ENCODE results near the gene POFUT2. TPM values are rescaled to one million over a fixed set of nuclear protein-coding genes. Genes with fewer than 3 reads are reported as not detected.

Gene POFUT2
- total and polyA plus RNA-seq, 10 donors, result 10.5 to 37.0 (median 26.7) TPM

GRCh38 chr21:45236481-45236880 lies 51.2 kb downstream of the POFUT2 start:
- Histone ChIP-seq H3K27me3 (replicated peaks in 1 of 7) (peaks cover 0 to 40% (median 8%) of the 10 kb centered on the region in 7 donors), H3K27ac (no peak overlapping the region), H3K4me1 (no peaks in the 10 kb centered on the region), H3K4me3 (no peak overlapping the region), H3K9me3 (peaks cover 0 to 9% (median 2%) of the 10 kb centered on the region in 8 donors), H3K36me3 (no peaks in the 10 kb centered on the region)
- peak; percentile 50 for DNase-seq
- TF ChIP-seq POLR2A (IDR thresholded peaks at IDR 0.05) (no peak), POLR2AphosphoS5 (IDR thresholded peaks at IDR 0.05) (no peak), CTCF (IDR thresholded peaks at IDR 0.05 in 8 of 11, conservative IDR thresholded peaks at IDR 0.05 in 3 of 11) (no peak)
- intact Hi-C loops (cut with DNase I; ENCODE audit: low total_unique reads), result no loop called here
- 15 to 52% (median 23%) methylated on average over 2 of the region's 2 CpGs for WGBS, 5 donors

DNA sequence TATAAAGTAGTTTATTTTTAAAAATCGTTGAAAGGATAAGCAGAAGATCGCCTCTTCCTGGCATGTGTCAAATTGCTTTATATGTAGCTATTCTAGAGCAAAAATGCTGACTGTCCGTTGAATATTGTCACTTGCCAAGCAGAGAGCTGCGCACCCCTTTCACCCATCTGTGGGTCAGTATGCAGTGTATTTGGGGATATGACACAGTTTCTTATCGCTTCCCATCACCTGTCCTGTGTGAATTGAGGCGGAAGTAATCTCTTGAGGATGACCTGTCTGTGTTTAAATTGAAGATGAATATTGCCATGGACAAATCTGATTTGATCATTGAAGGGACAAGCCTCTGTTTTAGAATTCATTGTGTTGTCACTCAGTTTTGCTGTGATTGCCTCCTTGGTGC lies 52.2 kb downstream of the POFUT2 start:
- intact Hi-C loops (cut with DNase I; ENCODE audit: low total_unique reads), result no loop called here
- Histone ChIP-seq H3K9me3 (no peaks in the 10 kb centered on the region), H3K4me3 (no peak overlapping the region), H3K27ac (no peak overlapping the region), H3K36me3 (no peaks in the 10 kb centered on the region), H3K4me1 (no peaks in the 10 kb centered on the region), H3K27me3 (replicated peaks in 1 of 7) (peaks cover 0 to 40% (median 8%) of the 10 kb centered on the region in 7 donors)
- no peak for DNase-seq
- 68 to 92% (median 84%) methylated on average over 6 of the region's 6 CpGs for WGBS, 5 donors
- no peak for TF ChIP-seq CTCF (IDR thresholded peaks at IDR 0.05 in 8 of 11, conservative IDR thresholded peaks at IDR 0.05 in 3 of 11)
- TF ChIP-seq POLR2A (IDR thresholded peaks at IDR 0.05), result no peak
- TF ChIP-seq POLR2AphosphoS5 (IDR thresholded peaks at IDR 0.05), result no peak

DNA sequence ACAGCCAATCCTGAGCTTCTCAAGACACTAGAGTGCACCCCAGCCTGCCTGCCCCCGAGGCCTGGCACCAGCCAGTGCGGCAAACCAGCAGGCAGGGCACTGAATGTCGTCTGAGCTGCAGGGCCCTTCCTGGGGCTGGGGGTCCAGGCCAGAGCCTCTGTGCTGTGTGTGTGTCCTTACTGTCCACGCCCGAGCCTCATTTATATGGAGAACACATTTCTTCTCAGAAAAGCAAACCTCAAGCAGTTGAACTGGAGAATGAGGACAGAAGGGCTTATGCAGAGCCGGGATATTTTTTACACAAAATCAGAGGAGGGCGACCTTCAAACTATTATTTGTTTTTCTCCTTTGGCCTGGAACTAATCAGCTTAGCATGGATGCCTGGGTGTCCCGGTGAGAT lies 52.7 kb downstream of the POFUT2 start:
- TF ChIP-seq POLR2AphosphoS5 (IDR thresholded peaks at IDR 0.05) (no peak), CTCF (IDR thresholded peaks at IDR 0.05 in 8 of 11, conservative IDR thresholded peaks at IDR 0.05 in 3 of 11) (no peak), POLR2A (IDR thresholded peaks at IDR 0.05) (no peak)
- H3K4me3 ChIP-seq, result no peak overlapping the region
- H3K36me3 ChIP-seq, result no peaks in the 10 kb centered on the region
- peak; percentile 61 for DNase-seq
- H3K27ac ChIP-seq, result no peak overlapping the region
- no peaks in the 10 kb centered on the region for H3K9me3 ChIP-seq
- H3K27me3 ChIP-seq (replicated peaks in 1 of 7), result peaks cover 0 to 40% (median 8%) of the 10 kb centered on the region in 7 donors
- no peaks in the 10 kb centered on the region for H3K4me1 ChIP-seq
- intact Hi-C loops (cut with DNase I; ENCODE audit: low total_unique reads), result no loop called here
- 81 to 90% (median 86%) methylated on average over 6 to 8 of the region's 8 CpGs for WGBS, 5 donors

DNA sequence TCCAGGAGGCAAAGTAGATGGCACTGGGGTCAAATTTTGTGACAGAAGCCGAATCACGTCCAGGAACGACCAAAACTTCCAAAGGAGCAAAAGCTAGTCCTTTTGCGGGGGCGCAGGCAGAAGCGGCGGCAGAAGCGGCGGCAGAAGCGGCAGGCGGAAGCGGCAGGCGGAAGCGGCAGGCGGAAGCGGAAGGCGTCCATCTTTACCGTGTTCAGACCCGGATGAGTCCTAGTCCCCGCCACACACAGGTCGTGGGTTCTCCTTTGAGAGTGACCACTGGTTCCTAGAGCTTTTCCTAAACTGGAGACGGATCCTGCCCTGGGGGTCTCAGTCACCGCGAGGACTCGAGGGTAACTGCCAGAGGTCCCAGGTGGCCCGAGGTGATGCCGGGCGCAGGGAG lies 53.6 kb downstream of the POFUT2 start:
- Histone ChIP-seq H3K27me3 (replicated peaks in 1 of 7) (peaks cover 0 to 40% (median 8%) of the 10 kb centered on the region in 7 donors), H3K9me3 (no peaks in the 10 kb centered on the region), H3K4me1 (no peaks in the 10 kb centered on the region), H3K27ac (no peak overlapping the region), H3K4me3 (no peak overlapping the region), H3K36me3 (no peaks in the 10 kb centered on the region)
- no peak for DNase-seq
- intact Hi-C loops (cut with DNase I; ENCODE audit: low total_unique reads), result no loop called here
- 83 to 90% (median 87%) methylated on average over 28 of the region's 28 CpGs for WGBS, 5 donors
- TF ChIP-seq POLR2AphosphoS5 (IDR thresholded peaks at IDR 0.05) (no peak), CTCF (IDR thresholded peaks at IDR 0.05 in 8 of 11, conservative IDR thresholded peaks at IDR 0.05 in 3 of 11) (no peak), POLR2A (IDR thresholded peaks at IDR 0.05) (no peak)
